Measurements from ENCODE around the gene RNASE7. TPM values are rescaled to one million over a fixed set of nuclear protein-coding genes. Genes with fewer than 3 reads are reported as not detected.

Gene RNASE7
- total RNA-seq, 1 donor from 2014 or later = not detected

DNA sequence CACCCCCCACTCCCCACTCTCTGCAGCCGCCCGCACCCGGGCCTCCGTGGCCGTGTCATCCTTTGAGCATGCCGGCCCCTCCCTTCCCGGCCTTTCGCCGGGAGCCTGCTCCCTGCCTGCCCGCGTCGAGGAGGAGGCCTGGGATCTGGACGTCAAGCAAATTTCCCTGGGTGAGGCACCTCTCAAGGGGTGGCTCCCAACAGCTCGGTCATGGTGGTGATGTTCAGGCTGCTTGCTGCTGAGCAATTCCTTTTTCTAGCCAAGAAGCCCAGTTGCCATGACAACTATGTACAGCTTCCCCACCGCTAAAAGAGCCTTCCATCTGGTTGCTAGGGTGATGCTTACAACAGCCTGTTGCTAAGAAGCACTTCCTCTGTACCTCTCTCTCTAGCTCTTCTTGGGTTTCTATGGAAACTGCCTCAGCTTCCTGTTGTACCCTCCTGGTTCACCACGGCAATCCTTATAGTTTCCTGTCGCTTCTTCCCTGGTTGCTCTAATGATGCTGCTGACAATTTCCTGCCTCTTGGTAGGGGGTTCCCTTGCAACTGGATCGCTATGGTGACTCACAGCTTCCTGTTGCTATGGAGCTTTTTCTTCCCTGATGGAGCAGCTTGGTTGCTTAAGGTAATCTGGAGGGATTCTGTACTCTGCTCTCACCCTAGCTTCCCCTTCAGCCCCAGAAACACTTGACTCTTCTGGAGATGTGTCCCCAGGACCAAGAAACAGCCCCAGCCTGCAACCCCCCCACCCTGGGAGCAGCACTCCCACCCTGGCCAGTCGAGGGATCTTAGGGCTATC is 45.3 kb downstream of the RNASE7 start:
- intact Hi-C loops (cut with micrococcal nuclease) = no loop called here
- Histone ChIP-seq H3K27me3 (ENCODE audit: low read depth) (no peaks in the 10 kb centered on the region), H3K9me3 (replicated peaks) (no peaks in the 10 kb centered on the region), H3K36me3 (peaks cover 90% of the 10 kb centered on the region), H3K4me1 (peaks cover 16% of the 10 kb centered on the region), H3K27ac (replicated peaks) (peak overlapping the region; percentile 27), H3K4me3 (no peak overlapping the region)
- no peak for DNase-seq
- TF ChIP-seq, protein P1, sequence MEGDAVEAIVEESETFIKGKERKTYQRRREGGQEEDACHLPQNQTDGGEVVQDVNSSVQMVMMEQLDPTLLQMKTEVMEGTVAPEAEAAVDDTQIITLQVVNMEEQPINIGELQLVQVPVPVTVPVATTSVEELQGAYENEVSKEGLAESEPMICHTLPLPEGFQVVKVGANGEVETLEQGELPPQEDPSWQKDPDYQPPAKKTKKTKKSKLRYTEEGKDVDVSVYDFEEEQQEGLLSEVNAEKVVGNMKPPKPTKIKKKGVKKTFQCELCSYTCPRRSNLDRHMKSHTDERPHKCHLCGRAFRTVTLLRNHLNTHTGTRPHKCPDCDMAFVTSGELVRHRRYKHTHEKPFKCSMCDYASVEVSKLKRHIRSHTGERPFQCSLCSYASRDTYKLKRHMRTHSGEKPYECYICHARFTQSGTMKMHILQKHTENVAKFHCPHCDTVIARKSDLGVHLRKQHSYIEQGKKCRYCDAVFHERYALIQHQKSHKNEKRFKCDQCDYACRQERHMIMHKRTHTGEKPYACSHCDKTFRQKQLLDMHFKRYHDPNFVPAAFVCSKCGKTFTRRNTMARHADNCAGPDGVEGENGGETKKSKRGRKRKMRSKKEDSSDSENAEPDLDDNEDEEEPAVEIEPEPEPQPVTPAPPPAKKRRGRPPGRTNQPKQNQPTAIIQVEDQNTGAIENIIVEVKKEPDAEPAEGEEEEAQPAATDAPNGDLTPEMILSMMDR (IDR thresholded peaks at IDR 0.05; ENCODE audit: borderline replicate concordance) = no peak

DNA sequence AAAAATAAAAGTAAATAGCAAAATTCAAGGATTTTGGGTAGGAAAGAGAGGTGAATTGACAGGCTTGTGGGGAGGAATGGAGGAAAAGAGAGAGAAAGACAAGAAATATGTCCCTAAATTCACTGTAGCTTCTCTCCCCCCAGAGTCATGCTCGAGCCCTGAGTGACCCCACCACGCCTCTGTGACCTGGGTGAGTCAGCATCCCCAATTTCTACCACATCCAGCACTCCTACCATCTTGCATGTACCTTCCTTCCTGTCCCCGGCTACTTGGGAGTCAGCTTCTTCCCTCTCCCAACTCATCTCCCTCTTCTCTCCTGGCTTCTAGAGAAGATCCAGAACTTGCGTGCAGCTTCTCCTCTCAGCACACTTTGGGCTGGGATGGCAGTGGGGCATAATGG is 46.5 kb downstream of the RNASE7 start:
- TF ChIP-seq, protein P1 (IDR thresholded peaks at IDR 0.05; ENCODE audit: borderline replicate concordance) = no peak
- peaks cover 83% of the 10 kb centered on the region for H3K36me3 ChIP-seq
- H3K4me1 ChIP-seq = peaks cover 21% of the 10 kb centered on the region
- DNase-seq = no peak
- H3K4me3 ChIP-seq = no peak overlapping the region
- H3K27me3 ChIP-seq (ENCODE audit: low read depth) = no peaks in the 10 kb centered on the region
- intact Hi-C loops (cut with micrococcal nuclease) = no loop called here
- H3K9me3 ChIP-seq (replicated peaks) = no peaks in the 10 kb centered on the region
- H3K27ac ChIP-seq (replicated peaks) = no peak overlapping the region

DNA sequence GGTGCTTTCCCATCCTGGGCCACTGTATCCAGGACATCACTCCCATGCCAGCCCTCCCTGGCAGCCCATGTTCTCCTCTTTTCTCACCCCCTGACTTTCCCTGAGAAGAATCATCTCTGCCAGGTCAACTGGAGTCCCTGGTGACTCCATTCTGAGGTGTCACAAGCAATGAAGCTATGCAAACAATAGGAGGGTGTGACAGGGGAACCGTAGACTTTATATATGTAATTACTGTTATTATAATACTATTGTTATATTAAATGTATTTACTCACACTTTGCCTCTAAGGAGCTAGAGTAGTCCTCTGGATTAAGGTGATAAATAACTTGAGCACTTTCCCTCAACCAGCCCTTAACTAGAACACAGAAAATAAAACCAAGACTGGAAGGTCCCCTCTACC is 47.1 kb downstream of the RNASE7 start:
- no peaks in the 10 kb centered on the region for H3K27me3 ChIP-seq (ENCODE audit: low read depth)
- H3K4me3 ChIP-seq = no peak overlapping the region
- no peak for DNase-seq
- H3K36me3 ChIP-seq = peaks cover 78% of the 10 kb centered on the region
- TF ChIP-seq, protein P1 (IDR thresholded peaks at IDR 0.05; ENCODE audit: borderline replicate concordance) = no peak
- intact Hi-C loops (cut with micrococcal nuclease) = no loop called here
- no peaks in the 10 kb centered on the region for H3K9me3 ChIP-seq (replicated peaks)
- H3K4me1 ChIP-seq = peaks cover 26% of the 10 kb centered on the region
- H3K27ac ChIP-seq (replicated peaks) = no peak overlapping the region

DNA sequence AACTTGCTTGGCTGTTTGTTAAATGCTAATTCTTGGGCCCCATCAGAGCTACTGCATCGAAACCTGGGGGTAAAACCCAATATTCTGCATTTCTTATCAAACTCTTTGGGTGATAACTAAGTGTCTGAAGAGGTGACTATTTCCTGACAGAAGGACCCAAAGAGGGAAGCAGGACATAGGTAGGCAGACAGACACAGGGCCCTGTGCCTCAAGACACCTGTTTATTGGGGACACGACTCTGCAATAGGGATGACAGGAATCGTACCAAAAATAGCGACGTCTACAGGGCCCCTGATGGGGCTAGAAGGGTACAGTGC is 47.7 kb downstream of the RNASE7 start:
- Histone ChIP-seq H3K27me3 (ENCODE audit: low read depth) (no peaks in the 10 kb centered on the region), H3K36me3 (peaks cover 72% of the 10 kb centered on the region), H3K4me1 (peaks cover 23% of the 10 kb centered on the region), H3K27ac (replicated peaks) (no peak overlapping the region), H3K4me3 (no peak overlapping the region), H3K9me3 (replicated peaks) (no peaks in the 10 kb centered on the region)
- DNase-seq = no peak
- TF ChIP-seq, protein P1 (IDR thresholded peaks at IDR 0.05; ENCODE audit: borderline replicate concordance) = no peak
- intact Hi-C loops (cut with micrococcal nuclease) = no loop called here

DNA sequence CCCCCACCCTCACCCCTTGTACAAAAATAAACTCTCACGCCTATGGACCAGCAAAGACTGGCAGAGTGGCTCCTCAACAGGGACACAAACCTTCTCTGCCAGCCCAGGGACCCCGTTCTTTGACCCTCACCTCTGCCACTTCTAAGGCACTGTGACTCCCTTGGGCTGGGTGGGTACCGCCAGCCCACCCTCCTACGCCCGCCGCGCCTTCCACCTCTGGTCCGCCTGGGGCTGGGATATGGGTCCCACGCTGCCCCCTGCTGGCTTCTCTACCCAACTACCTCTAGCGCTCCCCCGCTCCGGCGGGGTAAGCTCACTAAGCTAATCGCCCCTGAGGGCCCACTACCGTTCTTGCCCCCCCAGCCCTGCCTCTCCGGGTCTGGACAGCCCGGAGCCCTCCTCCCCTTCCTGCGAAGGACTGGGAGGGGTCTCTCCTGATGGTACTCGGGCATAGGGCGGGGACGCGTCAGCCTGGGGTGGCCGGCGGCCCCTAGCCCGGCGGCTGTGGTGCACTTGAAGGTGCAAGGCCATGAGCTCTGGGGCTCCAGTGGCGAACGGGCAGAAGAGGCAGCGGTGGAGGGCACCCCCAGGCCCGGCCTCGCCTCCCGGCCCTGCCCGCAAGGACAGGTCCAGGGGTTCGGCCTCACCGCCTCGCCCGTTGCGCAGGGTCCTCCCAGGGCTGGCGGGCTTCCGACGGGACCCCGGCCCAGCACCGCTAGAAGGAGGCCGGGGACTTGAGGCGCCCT is 48.2 kb downstream of the RNASE7 start:
- Histone ChIP-seq H3K27ac (replicated peaks) (no peak overlapping the region), H3K4me1 (peaks cover 18% of the 10 kb centered on the region), H3K27me3 (ENCODE audit: low read depth) (no peaks in the 10 kb centered on the region), H3K36me3 (peaks cover 67% of the 10 kb centered on the region), H3K4me3 (no peak overlapping the region), H3K9me3 (replicated peaks) (no peaks in the 10 kb centered on the region)
- no peak for DNase-seq
- TF ChIP-seq, protein P1 (IDR thresholded peaks at IDR 0.05; ENCODE audit: borderline replicate concordance) = peak; percentile 56
- intact Hi-C loops (cut with micrococcal nuclease) = no loop called here

Data from left ventricle myocardium inferior (tissue), 1 donor.